Activated naive CD4-positive, alpha-beta T cell treated with anti-CD3 and anti-CD28 coated beads, Interleukin-2, amount 50 U/mL, for 72 hours (primary cell): ENCODE data around the gene PNCK. TPM values are rescaled to one million over a fixed set of nuclear protein-coding genes. Genes with fewer than 3 reads are reported as not detected.

ENCODE experiments used
- ATAC-seq, 2 donors: fragments of 150-1000 bp; cut with Tn5 transposase; 2 replicates each; pipeline ENCODE4 v1.10.0; 2021; ENCODE audit warnings: mild to moderate bottlenecking in 2 of 2, moderate library complexity in 2 of 2
- DNase-seq, 2 donors: peaks; one replicate each; pipeline ENCODE4 v3.0.0; 2021 to 2022; ENCODE audit warnings: low spot score in 2 of 2
- H3K27ac Mint-ChIP-seq, 2 donors: one replicate each; pipeline ENCODE4 v1.8.0; 2022; ENCODE audit warnings: mild to moderate bottlenecking in 2 of 2, mixed read lengths in 2 of 2
- H3K36me3 Mint-ChIP-seq, 2 donors: one replicate each; pipeline ENCODE4 v1.8.0; 2022; ENCODE audit warnings: mixed read lengths in 2 of 2
- H3K9me3 Mint-ChIP-seq, 2 donors: one replicate each; pipeline ENCODE4 v1.8.0; 2022; ENCODE audit warnings: mixed read lengths in 2 of 2
- total RNA-seq, 2 donors: library from RNA; stranded (reverse); gene quantifications; one replicate each; pipeline ENCODE4 v1.2.3, GENCODE V29; 2022

The PNCK gene
- total RNA-seq, 2 donors from 2014 or later = 1.0 to 2.9 TPM

DNA sequence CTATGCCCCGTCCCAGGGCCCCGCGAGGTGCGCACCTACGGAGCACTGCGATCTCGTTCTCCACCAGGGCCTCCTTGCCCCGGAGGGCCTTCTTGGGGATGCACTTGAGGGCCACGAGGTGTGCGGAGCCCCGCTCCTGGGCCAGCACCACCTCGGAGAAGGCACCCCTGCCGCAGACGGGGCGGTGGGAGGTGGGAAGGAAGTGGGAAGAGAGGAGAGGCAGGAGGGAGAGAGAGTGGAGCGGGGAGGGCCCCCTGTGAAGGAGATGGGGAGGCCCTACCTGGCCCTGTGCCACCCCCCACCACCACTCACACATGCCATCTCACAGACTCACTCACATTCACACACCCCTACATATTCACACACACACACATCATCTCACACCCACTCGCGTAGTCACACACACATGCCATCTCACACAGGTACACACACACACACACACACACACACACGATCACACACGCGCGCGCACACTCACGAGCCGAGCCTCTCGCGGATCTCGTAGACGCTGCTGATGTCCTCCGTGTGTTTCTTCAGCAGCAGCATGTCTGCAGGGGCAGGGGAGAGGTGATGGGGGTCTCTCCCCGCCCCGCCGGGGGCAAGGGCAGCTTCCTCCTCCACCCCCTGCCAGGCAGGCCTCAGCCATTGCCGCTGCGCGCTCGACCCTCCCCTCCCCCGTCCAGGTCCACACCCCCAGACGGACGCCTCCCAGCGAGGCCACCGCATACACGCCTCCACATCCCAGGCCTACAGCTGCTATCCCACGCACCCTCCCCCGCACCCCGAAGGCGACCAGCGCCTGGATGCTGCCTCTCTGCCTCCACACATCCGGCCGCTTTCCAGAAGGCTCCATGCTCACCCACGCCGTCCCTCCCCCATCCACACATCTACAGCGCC, 834 bp downstream of the PNCK start:
- no peak for ATAC-seq

DNA sequence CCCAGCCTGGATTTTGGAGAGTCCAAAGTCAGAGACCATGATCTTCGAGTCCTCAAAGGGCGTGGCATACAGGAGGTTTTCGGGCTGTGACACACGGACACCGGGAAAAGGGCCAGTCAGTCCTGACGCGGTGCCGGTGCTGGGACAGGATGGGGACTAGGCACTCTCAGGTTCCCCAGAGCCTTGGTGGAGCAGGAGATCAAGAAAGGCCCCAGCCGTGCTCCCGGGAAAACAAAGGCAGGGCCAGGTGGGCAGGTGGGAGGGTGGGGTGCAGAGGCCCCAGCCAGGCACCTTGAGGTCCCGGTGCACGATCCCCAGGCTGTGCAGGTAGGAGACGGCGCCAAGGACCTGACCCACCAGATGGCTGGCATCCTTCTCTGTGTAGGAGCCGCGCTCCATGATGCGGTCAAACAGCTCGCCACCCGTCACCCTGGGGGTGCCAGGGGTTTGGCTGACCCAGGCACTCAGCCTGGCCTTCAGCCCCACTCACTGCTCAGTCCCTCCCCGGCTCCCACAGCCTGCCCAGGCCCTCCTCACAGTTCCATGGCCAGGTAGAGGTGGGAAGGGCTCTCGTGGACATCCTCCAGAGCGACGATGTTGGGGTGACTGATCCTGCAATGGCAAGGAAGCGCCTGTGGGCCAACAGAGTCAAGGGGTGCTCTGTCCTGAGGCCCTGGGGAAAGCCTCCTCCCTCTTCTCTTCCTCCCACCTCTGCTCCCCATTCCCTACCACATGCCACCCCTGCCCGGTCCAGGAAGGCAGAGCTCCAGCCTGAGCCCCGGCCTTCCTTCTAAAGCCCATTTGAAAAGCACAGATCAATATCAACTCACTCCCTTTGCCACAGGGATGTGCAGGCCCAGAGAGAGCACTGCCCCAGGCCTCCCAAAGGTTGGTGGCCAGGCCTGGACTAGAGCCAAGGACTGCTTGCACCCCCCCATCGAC, 1.8 kb downstream of the PNCK start:
- no peaks in the 10 kb centered on the region for H3K36me3 Mint-ChIP-seq

More for the DNA sequence above, 834 bp downstream of the PNCK start:
- Mint-ChIP-seq H3K9me3 (no peaks in the 10 kb centered on the region), H3K27ac (peak overlapping the region in 1 of 2 donors; percentile 22), H3K36me3 (no peaks in the 10 kb centered on the region)
- DNase-seq = no peak

DNA sequence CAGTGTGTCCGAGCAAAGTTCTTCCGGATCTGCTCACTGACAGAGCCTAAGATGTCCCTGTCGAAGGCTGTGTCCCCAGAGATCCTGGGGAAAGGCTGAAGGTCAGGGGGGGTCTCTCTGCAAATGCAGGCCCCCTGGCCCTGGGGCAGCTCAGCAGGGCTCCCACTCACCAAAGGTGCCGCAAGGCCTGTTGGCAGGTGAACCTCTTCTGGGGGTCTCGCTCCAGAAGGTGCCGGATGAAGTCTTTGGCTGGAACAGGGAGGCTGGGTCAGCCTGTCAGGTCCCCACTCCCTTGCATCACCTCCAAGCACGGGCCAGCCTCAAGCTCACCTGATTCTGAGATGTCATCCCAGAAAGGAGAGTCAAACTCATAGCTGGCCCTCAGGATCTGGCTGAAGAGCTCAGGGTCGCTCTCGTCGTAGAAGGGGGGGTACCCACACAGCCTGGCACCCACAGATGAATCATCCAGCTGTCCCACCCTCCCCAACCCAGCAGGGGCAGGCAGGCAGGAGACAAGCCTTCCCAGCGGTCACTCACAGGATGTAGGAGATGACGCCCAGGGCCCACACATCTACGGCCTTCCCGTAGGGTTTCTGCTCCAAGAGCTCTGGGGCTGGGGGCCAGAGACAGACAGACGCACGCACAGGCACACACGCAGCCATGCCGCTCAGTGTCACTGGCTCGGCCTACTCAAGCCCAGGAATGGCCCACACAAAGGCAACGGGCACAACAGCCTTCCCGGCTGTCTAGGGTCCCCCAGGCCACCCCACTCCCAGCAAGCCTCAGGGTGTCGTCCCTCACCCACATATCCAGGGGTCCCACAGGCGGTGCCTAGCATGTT, 2.6 kb downstream of the PNCK start:
- Mint-ChIP-seq H3K36me3 (no peaks in the 10 kb centered on the region), H3K27ac (no peak overlapping the region), H3K9me3 (no peaks in the 10 kb centered on the region)
- ATAC-seq (no peak), DNase-seq (no peak)

More for the DNA sequence above, 1.8 kb downstream of the PNCK start:
- H3K27ac Mint-ChIP-seq = peak overlapping the region in 1 of 2 donors; percentile 22
- no peak for ATAC-seq
- DNase-seq = no peak
- H3K9me3 Mint-ChIP-seq = no peaks in the 10 kb centered on the region

DNA sequence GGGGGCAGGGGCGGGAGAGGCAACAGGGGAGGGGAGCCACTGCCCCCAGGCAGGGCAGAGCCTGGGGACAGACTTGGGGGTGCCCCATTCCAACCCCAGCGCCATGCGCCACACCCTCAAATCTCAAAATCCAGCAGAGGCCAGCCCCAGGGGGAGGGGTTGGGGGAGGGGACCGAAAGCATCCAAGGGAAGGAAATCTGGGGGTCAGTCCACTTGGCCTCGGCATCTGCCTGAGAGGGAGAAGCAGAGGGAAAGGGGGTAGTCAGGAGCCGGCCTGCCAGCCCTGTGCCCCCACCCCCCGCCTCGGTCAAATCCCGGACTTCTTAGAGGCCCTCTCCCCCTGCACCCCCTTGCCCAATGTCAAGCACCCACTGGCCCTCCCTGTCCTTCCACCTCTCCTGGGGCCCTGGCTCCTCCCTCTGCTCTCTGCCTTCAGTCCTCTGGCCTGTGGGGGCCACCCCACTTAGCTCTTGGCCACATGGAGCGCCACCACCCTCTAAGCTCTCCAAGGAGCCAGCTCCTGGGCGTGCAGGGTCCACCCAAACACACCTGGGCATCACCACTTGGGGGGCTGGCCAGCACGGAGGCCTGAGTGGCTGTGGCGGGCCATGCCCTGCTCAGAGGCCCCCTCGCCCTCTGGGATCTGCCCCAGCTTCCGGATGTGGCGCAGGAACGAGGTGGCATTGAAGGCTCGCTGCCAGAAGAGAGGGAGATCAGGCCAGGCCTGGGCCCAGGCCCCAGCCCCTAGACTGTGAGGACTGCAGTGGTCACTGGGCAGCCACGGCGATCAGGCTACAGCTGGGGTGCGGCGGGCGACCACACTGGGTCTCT, 3.5 kb downstream of the PNCK start:
- Mint-ChIP-seq H3K27ac (no peak overlapping the region), H3K9me3 (no peaks in the 10 kb centered on the region), H3K36me3 (no peaks in the 10 kb centered on the region)
- DNase-seq = no peak
- no peak for ATAC-seq

DNA sequence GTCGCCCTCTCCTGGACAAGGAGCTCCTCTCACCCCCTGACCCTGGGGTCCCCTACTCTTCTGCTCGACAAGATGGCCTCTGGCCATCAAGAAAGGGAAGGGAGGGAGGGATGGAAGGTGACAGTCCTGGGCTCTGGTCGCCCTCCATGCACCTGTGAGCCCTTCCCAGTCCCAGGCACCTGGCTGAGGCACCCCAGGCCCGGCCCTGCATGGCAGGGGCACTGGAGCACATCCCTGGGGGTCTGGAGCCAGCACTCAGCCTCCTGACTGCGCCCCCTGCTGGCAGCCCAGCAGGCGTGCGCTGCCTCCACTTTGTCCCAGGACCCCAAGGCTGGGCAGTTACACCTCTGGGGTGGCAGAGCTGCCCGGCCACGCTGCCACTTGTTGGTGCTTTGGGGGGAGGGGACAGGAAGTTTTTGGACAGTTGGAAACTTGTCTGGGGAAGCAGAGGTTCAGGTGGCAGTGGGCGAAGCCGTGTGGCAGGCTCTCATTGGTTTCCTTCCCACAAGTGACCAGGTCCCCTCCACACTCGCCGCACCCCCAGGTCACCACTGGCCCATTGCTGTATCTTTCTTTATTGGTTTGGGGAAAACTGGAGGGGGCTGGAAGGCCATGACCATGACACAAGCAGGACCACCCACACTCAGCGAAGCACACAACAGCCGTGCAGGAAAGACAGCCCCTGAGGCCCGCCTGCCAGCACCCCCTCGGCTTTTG, 4.3 kb downstream of the PNCK start:
- ATAC-seq (peak; percentile 60 to 61), DNase-seq (peak in 1 of 2 donors; percentile 54)
- no peak overlapping the region for H3K27ac Mint-ChIP-seq
- H3K36me3 Mint-ChIP-seq = no peaks in the 10 kb centered on the region
- H3K9me3 Mint-ChIP-seq = no peaks in the 10 kb centered on the region

DNA sequence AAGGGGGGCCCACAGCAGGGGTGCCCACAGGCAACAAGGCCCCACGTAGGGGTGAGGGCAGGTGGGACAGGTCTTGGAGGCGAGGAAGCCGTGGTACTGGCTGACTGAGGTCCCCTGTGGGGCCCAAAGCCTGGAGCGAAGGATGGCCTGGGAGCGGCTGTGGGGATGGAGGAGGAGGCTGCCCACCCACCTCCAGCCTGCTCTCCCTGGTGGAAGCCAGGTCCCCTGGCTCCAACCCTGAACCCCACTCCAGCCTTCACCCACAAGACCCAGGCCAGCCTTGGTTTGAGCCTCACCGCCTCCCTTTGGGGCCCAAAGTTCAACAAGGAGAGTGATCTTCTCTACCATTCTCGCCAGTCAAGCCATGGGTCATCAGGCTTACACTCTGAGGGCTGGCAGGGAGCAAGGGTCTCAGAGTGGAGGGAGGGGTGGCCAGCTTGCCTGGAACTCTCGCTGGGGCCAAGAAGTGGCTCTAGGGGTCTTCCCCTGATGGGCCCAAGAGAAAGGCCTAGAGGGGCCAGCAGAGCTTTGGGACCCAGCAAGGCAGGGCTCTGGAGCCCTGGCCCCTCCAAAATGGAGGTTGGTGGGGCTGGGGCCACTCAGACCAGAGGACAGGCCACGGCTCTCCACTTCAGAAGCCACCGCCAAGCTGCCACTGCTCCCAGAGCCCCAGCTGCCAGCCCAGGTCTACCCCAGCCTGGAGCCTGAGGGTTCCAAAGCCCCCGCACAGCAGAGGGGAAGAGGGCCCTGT, 5.0 kb downstream of the PNCK start:
- DNase-seq (no peak), ATAC-seq (no peak)
- no peaks in the 10 kb centered on the region for H3K9me3 Mint-ChIP-seq
- H3K27ac Mint-ChIP-seq = no peak overlapping the region
- H3K36me3 Mint-ChIP-seq = no peaks in the 10 kb centered on the region

DNA sequence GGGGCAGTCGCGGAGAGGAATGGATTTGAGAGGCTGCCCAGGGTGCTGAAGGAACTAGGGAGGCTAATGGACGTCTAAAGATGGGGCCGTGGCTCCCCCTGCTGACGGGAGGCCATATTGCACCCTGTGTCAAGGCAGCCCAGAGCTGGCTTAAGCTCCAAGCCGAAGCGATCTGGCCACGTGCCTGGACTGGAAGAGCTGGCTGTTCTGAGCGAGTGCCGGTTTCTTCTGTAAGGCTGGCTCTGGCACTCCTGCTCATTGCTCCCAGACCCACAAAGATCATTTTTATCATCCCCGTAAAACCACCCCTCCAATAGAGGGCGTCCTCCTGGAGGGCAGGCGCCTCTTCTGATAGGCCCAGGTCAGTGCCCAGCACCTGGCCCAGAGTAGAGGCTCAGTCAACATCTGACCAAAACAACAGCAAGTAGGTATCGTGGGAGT, 5.6 kb downstream of the PNCK start:
- Mint-ChIP-seq H3K9me3 (no peaks in the 10 kb centered on the region), H3K36me3 (no peaks in the 10 kb centered on the region), H3K27ac (no peak overlapping the region)
- peak in 1 of 2 donors; percentile 81 for DNase-seq
- peak; percentile 82 to 87 for ATAC-seq

DNA sequence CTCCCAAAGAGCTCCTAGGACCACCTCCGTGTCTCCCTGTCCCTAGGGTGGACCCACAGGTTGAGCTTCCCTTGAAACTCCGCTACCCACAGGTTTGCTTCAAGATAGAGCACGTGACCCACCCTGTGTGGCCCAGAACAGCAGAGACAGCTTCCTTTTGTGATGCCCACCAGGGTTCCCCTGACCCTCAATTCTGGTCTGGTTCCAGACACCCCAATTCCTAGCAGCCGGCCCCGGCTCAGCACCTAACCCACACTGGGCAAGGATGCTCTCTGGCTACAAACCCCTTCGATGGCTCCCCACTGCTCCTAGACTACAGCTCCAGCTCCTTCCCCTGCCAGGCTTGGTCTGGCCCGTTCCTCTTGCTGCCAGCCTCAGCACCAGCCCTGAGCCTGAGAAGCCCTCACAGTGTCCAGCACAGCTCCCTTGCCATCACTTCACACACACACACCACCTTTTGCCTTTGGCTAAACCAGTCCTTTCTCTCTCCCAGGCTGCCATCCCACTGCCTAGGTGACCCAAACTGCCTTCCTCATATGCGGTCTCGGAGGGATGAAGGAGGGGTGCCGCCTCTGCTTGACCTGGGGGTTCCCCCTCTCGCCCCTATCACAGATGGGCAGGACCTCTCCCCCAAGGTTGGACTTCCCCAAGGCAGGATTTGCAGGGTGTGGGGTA, 6.2 kb downstream of the PNCK start:
- H3K36me3 Mint-ChIP-seq = no peaks in the 10 kb centered on the region
- no peaks in the 10 kb centered on the region for H3K9me3 Mint-ChIP-seq
- H3K27ac Mint-ChIP-seq = no peak overlapping the region
- no peak for DNase-seq
- ATAC-seq = peak in 1 of 2 donors; percentile 29

DNA sequence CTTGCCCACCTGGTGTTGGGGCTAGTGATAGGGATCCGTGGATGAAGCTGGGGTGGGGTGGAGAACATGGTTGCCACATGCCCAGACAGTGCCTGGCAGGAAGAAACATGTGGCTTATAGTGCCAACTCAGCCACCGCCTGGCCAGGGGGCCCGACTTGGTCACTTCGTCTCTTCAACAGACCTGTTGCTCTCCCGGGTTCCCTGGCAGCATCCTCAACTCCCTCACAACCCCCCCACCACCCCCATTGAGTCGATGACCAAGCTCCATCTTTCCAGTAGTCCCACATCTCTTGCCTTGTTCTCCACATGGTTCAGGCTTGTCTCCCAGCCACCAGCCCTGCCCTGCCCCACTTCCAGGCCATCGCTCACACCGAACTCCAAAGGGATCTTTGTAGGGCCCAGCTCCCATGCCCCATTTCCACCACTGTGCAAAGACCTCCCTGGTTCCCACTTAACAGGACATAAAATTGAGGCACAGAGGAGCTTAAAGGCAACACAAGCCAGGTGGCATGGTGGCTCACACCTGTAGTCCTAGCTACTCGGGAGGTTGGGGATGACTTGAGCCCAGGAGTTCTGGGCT, 7.8 kb downstream of the PNCK start:
- H3K27ac Mint-ChIP-seq = no peak overlapping the region
- no peaks in the 10 kb centered on the region for H3K36me3 Mint-ChIP-seq
- H3K9me3 Mint-ChIP-seq = no peaks in the 10 kb centered on the region
- ATAC-seq = no peak
- no peak for DNase-seq

DNA sequence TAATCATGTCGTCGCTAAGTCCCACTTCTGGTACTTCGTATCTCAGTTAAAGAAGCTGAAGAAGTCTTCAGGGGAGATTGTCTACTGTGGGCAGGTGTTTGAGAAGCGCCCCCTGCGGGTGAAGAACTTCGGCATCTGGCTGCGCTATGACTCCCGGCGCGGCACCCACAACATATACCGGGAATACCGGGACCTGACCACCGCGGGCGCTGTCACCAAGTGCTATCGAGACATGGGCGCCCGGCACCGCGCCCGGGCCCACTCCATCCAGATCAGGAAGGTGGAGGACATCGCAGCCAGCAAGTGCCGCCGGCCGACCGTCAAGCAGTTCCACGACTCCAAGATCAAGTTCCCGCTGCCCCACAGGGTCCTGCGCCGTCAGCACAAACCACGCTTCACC, 11.3 kb downstream of the PNCK start:
- no peaks in the 10 kb centered on the region for H3K9me3 Mint-ChIP-seq
- H3K27ac Mint-ChIP-seq = no peak overlapping the region
- ATAC-seq = no peak
- peak in 1 of 2 donors; percentile 54 for DNase-seq
- no peaks in the 10 kb centered on the region for H3K36me3 Mint-ChIP-seq

DNA sequence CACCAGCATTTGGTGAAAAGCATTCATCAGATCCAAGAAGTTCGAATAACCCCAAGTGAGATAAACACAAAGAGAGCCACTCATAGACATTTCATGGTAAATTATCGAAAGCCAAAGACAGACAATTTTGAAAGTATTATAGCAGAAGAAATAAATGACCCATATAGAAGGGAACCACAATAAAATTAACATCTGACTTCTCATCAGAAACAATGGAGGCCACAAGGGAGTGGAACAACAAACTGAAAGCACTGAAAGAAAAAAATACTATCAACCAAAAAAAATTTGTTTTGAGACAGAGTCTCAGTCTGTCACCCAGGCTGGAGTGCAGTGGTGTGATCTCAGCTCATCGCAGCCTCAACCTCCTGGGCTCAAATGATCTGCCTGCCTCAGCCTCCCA, 14.3 kb downstream of the PNCK start:
- Mint-ChIP-seq H3K27ac (no peak overlapping the region), H3K36me3 (no peaks in the 10 kb centered on the region), H3K9me3 (no peaks in the 10 kb centered on the region)
- DNase-seq = no peak
- ATAC-seq = no peak

DNA sequence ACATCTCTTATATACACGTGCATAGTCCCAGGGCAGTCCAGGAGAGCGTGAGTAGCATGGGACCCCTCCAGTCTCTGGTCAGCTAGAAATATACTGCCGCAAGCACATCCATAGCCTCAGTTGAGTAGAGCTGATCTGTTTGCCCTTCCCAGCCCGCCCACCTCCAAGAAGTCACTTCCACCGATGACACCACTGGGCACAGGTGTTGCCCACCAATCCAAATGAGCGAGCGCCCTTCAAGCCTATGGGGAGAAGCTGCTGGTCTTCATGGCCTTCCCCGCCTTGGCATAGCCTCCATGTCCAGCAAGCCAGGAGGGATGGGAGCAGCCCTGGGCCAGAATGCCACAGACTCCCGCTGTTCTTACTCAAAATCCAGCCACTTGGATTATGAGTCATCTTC, 16.5 kb downstream of the PNCK start:
- Mint-ChIP-seq H3K9me3 (no peaks in the 10 kb centered on the region), H3K27ac (no peak overlapping the region), H3K36me3 (no peaks in the 10 kb centered on the region)
- ATAC-seq (no peak), DNase-seq (no peak)

DNA sequence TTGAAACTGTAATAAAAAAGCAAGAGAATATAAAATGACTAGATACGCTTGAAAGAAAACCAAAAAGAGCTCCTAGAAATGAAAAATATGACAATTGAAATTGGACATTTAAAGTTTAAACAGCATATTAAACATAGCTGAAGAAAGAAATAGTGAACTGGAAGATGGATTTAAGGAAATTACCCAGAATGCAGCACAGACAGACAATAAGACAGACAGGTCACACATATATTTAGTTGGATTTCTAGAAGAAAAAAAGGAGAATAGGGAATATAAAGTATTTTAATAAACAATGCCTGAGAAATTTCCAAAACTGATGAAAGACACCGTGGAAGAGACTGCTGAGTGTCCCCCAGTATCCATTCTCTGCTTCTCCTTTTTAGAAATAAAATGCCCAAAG, 20.1 kb downstream of the PNCK start:
- ATAC-seq (no peak), DNase-seq (no peak)
- H3K36me3 Mint-ChIP-seq = no peaks in the 10 kb centered on the region
- H3K9me3 Mint-ChIP-seq = no peaks in the 10 kb centered on the region
- H3K27ac Mint-ChIP-seq = no peak overlapping the region
